Measurements from ENCODE around the gene TJP3.

The TJP3 gene

GRCh38 chr19:3721131-3721886 is 13.1 kb downstream of the TJP3 start:
- TF ChIP-seq CTCF (IDR thresholded peaks at IDR 0.05; ENCODE audit: borderline replicate concordance, insufficient read depth, low read depth, low read length), result no peak
- H3K4me3 ChIP-seq (ENCODE audit: low read depth, low read length), result no peak overlapping the region

GRCh38 chr19:3721887-3722442 is 13.8 kb downstream of the TJP3 start:
- TF ChIP-seq CTCF (IDR thresholded peaks at IDR 0.05; ENCODE audit: borderline replicate concordance, insufficient read depth, low read depth, low read length), result no peak
- no peak overlapping the region for H3K4me3 ChIP-seq (ENCODE audit: low read depth, low read length)

- no peak overlapping the region for H3K4me3 ChIP-seq (ENCODE audit: low read depth, low read length)
- TF ChIP-seq CTCF (IDR thresholded peaks at IDR 0.05; ENCODE audit: borderline replicate concordance, insufficient read depth, low read depth, low read length), result no peak
Observed at GRCh38 chr19:3722443-3723109, 14.4 kb downstream of the TJP3 start.

GRCh38 chr19:3723110-3723488 is 14.9 kb downstream of the TJP3 start:
- no peak for TF ChIP-seq CTCF (IDR thresholded peaks at IDR 0.05; ENCODE audit: borderline replicate concordance, insufficient read depth, low read depth, low read length)
- H3K4me3 ChIP-seq (ENCODE audit: low read depth, low read length), result no peak overlapping the region

GRCh38 chr19:3723883-3724282 is 15.7 kb downstream of the TJP3 start:
- no peak for TF ChIP-seq CTCF (IDR thresholded peaks at IDR 0.05; ENCODE audit: borderline replicate concordance, insufficient read depth, low read depth, low read length)
- no peak overlapping the region for H3K4me3 ChIP-seq (ENCODE audit: low read depth, low read length)

- H3K4me3 ChIP-seq (ENCODE audit: low read depth, low read length), result no peak overlapping the region
- no peak for TF ChIP-seq CTCF (IDR thresholded peaks at IDR 0.05; ENCODE audit: borderline replicate concordance, insufficient read depth, low read depth, low read length)
Observed at GRCh38 chr19:3725121-3725520, 16.9 kb downstream of the TJP3 start.

All from GM12875 (cell line).